Measurements from ENCODE around the gene CD99L2.

The CD99L2 gene

DNA sequence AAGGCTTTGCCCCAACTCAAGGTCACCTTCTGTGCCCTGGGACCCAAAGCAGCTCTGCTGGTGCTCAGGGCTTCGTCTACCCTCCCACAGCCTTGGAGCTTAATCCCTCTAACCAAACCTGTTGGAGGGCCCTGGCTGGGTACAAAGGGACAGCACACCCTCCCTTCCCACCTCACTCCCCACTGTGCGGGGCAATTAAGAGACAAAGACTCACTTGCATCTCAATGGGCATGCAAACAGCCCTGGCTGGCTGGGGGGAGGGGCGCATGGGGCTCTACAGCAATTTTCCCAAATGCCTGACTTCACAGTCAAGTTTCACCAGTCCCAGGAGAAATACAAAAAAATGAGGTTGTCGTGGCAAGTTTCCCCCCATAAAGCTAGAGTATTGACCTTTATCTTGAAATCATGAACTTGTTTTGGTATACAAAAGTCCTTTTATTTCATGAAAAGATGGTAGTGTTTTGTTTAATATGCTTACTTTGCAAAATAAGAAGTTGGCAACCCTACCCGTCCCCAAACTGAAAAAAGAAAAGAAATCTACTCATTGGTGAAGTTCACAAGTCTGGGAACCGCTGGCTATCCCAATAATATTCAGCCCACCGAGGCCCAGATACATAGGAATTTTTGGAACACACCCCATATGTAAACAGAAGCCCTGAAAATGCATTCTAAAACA, 4.1 kb upstream of the CD99L2 start:
- TF ChIP-seq SIN3A (IDR thresholded peaks at IDR 0.05; ENCODE audit: borderline replicate concordance, insufficient read depth, low read length) (no peak), FOXP2 (optimal IDR thresholded peaks at IDR 0.05; ENCODE audit: borderline replicate concordance, extremely low read depth, extremely low read length, insufficient read depth) (no peak), TAF1 (IDR thresholded peaks at IDR 0.05; ENCODE audit: borderline replicate concordance, insufficient read depth, low read length) (no peak), POLR2AphosphoS5 (IDR thresholded peaks at IDR 0.05; ENCODE audit: low read depth, low read length) (no peak)
- TF ChIP-seq, protein P1, sequence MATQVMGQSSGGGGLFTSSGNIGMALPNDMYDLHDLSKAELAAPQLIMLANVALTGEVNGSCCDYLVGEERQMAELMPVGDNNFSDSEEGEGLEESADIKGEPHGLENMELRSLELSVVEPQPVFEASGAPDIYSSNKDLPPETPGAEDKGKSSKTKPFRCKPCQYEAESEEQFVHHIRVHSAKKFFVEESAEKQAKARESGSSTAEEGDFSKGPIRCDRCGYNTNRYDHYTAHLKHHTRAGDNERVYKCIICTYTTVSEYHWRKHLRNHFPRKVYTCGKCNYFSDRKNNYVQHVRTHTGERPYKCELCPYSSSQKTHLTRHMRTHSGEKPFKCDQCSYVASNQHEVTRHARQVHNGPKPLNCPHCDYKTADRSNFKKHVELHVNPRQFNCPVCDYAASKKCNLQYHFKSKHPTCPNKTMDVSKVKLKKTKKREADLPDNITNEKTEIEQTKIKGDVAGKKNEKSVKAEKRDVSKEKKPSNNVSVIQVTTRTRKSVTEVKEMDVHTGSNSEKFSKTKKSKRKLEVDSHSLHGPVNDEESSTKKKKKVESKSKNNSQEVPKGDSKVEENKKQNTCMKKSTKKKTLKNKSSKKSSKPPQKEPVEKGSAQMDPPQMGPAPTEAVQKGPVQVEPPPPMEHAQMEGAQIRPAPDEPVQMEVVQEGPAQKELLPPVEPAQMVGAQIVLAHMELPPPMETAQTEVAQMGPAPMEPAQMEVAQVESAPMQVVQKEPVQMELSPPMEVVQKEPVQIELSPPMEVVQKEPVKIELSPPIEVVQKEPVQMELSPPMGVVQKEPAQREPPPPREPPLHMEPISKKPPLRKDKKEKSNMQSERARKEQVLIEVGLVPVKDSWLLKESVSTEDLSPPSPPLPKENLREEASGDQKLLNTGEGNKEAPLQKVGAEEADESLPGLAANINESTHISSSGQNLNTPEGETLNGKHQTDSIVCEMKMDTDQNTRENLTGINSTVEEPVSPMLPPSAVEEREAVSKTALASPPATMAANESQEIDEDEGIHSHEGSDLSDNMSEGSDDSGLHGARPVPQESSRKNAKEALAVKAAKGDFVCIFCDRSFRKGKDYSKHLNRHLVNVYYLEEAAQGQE (IDR thresholded peaks at IDR 0.05; ENCODE audit: insufficient read depth in 1 of 2, low read depth in 2 of 2, low read length in 2 of 2): no peak

DNA sequence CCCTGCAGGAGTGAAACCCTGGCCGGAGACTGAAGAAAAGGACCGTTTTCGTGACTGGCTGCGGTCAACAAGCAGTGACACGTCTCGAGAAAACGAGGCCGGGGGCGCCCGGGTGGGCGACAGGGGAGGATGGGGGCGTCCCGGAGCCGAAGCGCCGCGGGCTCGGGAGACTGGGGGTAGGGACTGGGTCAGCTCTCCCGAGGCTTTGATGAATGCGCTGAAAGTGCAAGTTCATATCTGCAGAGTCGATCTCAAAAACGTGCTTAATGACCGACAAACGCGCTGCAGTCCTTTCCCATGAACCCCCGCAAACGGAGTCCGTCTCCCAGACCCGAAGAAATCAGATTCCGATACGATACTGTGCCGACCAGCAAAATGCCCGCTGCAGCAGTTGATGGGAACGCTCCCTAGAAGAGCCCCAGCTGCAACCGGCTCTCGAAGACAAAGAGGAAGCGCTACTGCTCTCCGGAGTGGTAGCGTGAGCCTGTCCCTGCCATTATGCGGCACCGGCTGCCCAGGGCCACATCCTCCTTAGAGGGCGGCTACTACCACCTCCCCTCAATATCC, 806 bp upstream of the CD99L2 start:
- TF ChIP-seq FOXP2 (optimal IDR thresholded peaks at IDR 0.05; ENCODE audit: borderline replicate concordance, extremely low read depth, extremely low read length, insufficient read depth) (no peak), SIN3A (IDR thresholded peaks at IDR 0.05; ENCODE audit: borderline replicate concordance, insufficient read depth, low read length) (no peak), POLR2AphosphoS5 (IDR thresholded peaks at IDR 0.05; ENCODE audit: low read depth, low read length) (no peak), TAF1 (IDR thresholded peaks at IDR 0.05; ENCODE audit: borderline replicate concordance, insufficient read depth, low read length) (no peak)
- TF ChIP-seq, protein P1 (IDR thresholded peaks at IDR 0.05; ENCODE audit: insufficient read depth in 1 of 2, low read depth in 2 of 2, low read length in 2 of 2): no peak

DNA sequence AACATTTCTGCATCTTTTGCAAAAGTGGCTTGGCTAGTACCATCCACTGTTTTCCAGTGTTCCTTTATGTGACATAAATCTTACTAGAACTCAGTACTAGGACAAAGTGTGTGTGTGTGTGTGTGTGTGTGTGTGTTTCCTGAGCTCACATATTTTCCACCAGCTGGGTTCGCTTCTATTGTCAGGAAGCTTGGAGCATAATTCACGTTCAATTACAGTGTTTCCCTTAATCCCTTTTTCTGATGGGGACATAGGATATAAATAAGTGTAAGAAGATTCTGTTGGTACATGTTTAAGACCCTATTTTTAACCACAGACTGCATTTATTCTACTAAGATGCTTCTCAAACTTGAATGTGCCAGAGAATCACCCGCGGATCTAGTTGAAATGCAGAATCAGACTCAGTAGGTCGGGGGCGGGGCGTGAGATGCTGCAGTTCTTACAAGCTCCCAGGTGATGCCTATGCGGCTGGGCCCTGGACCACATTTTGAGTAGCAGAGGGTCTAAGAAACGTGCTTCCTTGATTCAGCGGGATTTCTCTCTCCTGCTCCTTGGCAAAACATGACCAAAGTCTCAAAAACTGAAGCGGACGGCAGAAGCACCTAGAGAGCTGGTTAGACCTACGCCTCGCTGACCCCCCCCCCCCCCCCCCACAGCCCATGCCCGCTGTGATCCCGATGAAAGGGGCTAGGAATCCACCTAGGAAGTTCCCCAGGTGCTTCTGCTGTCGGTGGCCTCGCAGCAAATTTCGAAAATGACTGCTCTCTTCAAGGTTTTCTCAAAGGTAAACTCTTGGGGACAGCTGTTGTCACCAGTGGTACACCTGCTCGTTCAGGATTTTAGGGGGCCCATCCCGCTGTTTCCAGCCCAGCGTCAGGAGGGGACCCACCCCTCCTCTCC, 797 bp downstream of the CD99L2 start:
- TF ChIP-seq TAF1 (IDR thresholded peaks at IDR 0.05; ENCODE audit: borderline replicate concordance, insufficient read depth, low read length): no peak
- no peak for TF ChIP-seq SIN3A (IDR thresholded peaks at IDR 0.05; ENCODE audit: borderline replicate concordance, insufficient read depth, low read length)
- TF ChIP-seq POLR2AphosphoS5 (IDR thresholded peaks at IDR 0.05; ENCODE audit: low read depth, low read length): no peak
- TF ChIP-seq FOXP2 (optimal IDR thresholded peaks at IDR 0.05; ENCODE audit: borderline replicate concordance, extremely low read depth, extremely low read length, insufficient read depth): no peak
- TF ChIP-seq, protein P1 (IDR thresholded peaks at IDR 0.05; ENCODE audit: insufficient read depth in 1 of 2, low read depth in 2 of 2, low read length in 2 of 2): no peak

DNA sequence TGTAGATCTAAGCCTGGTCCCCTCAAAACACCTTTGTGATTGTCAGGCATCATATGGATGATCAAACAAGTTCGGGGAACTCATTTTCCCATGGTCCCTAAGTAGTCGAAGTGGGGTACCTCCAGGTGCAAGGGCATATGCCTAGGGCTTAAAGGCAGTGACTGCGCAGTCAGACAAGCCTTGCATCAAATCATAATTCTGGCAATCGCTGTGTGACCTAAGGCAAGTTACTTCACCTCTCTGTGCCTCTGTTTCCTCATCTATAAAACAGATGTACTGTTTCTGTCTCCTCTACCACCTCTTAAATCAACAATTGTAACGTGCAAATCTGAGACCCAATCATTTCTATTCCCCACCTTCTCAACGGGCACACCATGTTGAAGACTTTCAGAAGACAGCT, 1.8 kb downstream of the CD99L2 start:
- TF ChIP-seq, protein P1 (IDR thresholded peaks at IDR 0.05; ENCODE audit: insufficient read depth in 1 of 2, low read depth in 2 of 2, low read length in 2 of 2): no peak
- TF ChIP-seq SIN3A (IDR thresholded peaks at IDR 0.05; ENCODE audit: borderline replicate concordance, insufficient read depth, low read length): no peak
- TF ChIP-seq TAF1 (IDR thresholded peaks at IDR 0.05; ENCODE audit: borderline replicate concordance, insufficient read depth, low read length): no peak
- no peak for TF ChIP-seq POLR2AphosphoS5 (IDR thresholded peaks at IDR 0.05; ENCODE audit: low read depth, low read length)
- no peak for TF ChIP-seq FOXP2 (optimal IDR thresholded peaks at IDR 0.05; ENCODE audit: borderline replicate concordance, extremely low read depth, extremely low read length, insufficient read depth)
